Measurements from ENCODE around the gene BFSP2.

GRCh38 chr3:133477487-133477886 is 77.6 kb downstream of the BFSP2 start:
- no peak for TF ChIP-seq SIN3A (IDR thresholded peaks at IDR 0.05; ENCODE audit: borderline replicate concordance, insufficient read depth, low read depth, low read length)
- TF ChIP-seq CTCF (IDR thresholded peaks at IDR 0.05): no peak
- TF ChIP-seq POLR2AphosphoS5 (IDR thresholded peaks at IDR 0.05; ENCODE audit: low read depth, low read length): no peak

Measured in Panc1 (cell line).